ENCODE data around the gene RNF141. TPM values are rescaled to one million over a fixed set of nuclear protein-coding genes. Genes with fewer than 3 reads are reported as not detected.

Gene RNF141
- polyA plus RNA-seq, 1 of the 3 experiments (the other 2 are of a cell fraction), result 6.9 TPM

DNA sequence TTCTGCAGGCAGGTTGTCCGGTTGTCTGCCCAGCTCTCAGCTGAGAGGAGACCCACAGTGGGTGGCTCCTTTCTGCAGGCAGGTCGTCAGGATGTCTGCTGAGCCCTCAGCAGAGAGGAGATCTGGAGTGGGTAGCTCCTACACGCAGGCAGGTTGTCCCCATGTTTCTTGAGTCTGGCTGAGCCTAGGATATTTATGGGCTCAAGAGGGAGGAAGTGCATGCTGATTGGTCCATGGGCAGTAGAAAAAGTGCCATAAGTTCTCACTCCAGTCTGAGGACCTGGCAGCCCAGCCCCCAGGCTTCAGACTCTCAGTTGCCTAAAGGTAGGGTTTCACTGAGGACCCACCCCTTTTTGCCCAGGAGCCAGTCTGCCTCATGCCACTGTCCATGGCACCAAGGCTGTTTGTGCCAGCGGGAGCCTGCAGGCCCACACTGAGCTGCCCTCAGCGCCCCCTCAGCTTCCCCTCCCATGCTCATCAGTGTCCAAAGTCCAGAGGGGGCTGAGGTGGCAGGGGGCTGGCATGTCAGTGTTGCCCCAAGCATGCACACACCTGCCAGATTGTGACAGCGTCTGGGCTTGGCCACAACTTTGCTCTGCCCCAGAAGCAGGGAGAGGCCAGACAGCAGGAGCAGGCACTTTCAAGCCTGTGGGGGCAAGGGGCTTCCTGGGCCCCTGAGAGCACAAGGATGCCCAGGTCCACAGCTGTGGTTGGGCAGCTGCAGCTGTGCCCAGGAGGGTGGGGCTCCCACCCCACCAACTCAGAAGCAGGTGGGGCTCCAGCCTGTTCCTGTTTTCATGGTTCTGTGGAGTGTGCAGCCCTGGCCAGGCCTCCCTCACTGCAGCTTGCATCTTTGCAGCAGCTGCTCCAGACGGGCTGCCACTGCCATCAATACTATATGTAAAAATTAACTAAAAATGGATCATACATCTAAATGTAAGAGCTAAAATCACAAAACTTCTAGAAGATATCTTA is 3.8 kb upstream of the RNF141 start:
- H3K27me3 ChIP-seq (ENCODE audit: insufficient read depth), result no peaks in the 10 kb centered on the region
- TF ChIP-seq NFIC (IDR thresholded peaks at IDR 0.05; ENCODE audit: borderline replicate concordance) (no peak), GATA2 (CRISPR knock-in tag; IDR thresholded peaks at IDR 0.05) (no peak), GABPA (IDR thresholded peaks at IDR 0.05; ENCODE audit: low read depth) (no peak), FOXJ3 (CRISPR knock-in tag; IDR thresholded peaks at IDR 0.05) (no peak), FOXM1 (IDR thresholded peaks at IDR 0.05; ENCODE audit: low read depth) (no peak), EP300 (IDR thresholded peaks at IDR 0.05; ENCODE audit: borderline replicate concordance in 1 of 2, low read depth in 1 of 2, low read length in 1 of 2) (no peak), FOSL2 (IDR thresholded peaks at IDR 0.05; ENCODE audit: borderline replicate concordance, low read depth) (no peak), EZH2phosphoT487 (IDR thresholded peaks at IDR 0.05; ENCODE audit: borderline replicate concordance, low read depth) (no peak), MEF2A (IDR thresholded peaks at IDR 0.05; ENCODE audit: borderline replicate concordance, low read depth) (no peak), ELF1 (IDR thresholded peaks at IDR 0.05) (no peak), SMC3 (IDR thresholded peaks at IDR 0.05; ENCODE audit: low read depth, low read length) (no peak), POLR2AphosphoS5 (IDR thresholded peaks at IDR 0.05; ENCODE audit: low read depth, low read length) (no peak), TAF1 (IDR thresholded peaks at IDR 0.05; ENCODE audit: borderline replicate concordance, low read depth, low read length) (no peak), MXI1 (IDR thresholded peaks at IDR 0.05; ENCODE audit: low read depth, low read length) (no peak)
- TF ChIP-seq, protein P1, sequence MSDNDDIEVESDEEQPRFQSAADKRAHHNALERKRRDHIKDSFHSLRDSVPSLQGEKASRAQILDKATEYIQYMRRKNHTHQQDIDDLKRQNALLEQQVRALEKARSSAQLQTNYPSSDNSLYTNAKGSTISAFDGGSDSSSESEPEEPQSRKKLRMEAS (IDR thresholded peaks at IDR 0.05; ENCODE audit: low read depth), result no peak
- TF ChIP-seq, protein P2, sequence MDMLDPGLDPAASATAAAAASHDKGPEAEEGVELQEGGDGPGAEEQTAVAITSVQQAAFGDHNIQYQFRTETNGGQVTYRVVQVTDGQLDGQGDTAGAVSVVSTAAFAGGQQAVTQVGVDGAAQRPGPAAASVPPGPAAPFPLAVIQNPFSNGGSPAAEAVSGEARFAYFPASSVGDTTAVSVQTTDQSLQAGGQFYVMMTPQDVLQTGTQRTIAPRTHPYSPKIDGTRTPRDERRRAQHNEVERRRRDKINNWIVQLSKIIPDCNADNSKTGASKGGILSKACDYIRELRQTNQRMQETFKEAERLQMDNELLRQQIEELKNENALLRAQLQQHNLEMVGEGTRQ (IDR thresholded peaks at IDR 0.05; ENCODE audit: borderline replicate concordance, low read depth, low read length), result no peak
- TF ChIP-seq, protein P3, sequence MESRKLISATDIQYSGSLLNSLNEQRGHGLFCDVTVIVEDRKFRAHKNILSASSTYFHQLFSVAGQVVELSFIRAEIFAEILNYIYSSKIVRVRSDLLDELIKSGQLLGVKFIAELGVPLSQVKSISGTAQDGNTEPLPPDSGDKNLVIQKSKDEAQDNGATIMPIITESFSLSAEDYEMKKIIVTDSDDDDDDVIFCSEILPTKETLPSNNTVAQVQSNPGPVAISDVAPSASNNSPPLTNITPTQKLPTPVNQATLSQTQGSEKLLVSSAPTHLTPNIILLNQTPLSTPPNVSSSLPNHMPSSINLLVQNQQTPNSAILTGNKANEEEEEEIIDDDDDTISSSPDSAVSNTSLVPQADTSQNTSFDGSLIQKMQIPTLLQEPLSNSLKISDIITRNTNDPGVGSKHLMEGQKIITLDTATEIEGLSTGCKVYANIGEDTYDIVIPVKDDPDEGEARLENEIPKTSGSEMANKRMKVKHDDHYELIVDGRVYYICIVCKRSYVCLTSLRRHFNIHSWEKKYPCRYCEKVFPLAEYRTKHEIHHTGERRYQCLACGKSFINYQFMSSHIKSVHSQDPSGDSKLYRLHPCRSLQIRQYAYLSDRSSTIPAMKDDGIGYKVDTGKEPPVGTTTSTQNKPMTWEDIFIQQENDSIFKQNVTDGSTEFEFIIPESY (IDR thresholded peaks at IDR 0.05; ENCODE audit: borderline replicate concordance, low read depth), result no peak
- TF ChIP-seq, protein P4, sequence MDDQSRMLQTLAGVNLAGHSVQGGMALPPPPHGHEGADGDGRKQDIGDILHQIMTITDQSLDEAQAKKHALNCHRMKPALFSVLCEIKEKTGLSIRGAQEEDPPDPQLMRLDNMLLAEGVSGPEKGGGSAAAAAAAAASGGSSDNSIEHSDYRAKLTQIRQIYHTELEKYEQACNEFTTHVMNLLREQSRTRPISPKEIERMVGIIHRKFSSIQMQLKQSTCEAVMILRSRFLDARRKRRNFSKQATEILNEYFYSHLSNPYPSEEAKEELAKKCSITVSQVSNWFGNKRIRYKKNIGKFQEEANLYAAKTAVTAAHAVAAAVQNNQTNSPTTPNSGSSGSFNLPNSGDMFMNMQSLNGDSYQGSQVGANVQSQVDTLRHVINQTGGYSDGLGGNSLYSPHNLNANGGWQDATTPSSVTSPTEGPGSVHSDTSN (IDR thresholded peaks at IDR 0.05), result no peak
- H3K4me3 ChIP-seq (ENCODE audit: low read depth in 2 of 2, low read length in 1 of 2), result no peak overlapping the region
- peaks cover 8% of the 10 kb centered on the region for H3F3A ChIP-seq (replicated peaks; ENCODE audit: insufficient read depth)
- no peaks in the 10 kb centered on the region for H3K9me2 ChIP-seq
- H3K4me2 ChIP-seq, result no peak overlapping the region
- ChIA-PET CTCF (no interaction called here), POLR2A (no interaction called here)
- 59% methylated on average over 6 of the region's 7 CpGs for WGBS (ENCODE audit: low lambda C conversion rate)
- H2AFZ ChIP-seq (ENCODE audit: low read depth), result no peak overlapping the region
- H3K27ac ChIP-seq (ENCODE audit: low read depth in 2 of 2, low read length in 1 of 2), result no peak overlapping the region
- no peaks in the 10 kb centered on the region for H3K9me3 ChIP-seq
- H3K4me1 ChIP-seq (ENCODE audit: control insufficient read depth in 1 of 2, insufficient read depth in 2 of 2, low read depth in 1 of 2, low read length in 1 of 2), result peaks cover 0 to 6% of the 10 kb centered on the region in 2 experiments; a peak in 3 of 4 replicates
- H3K36me3 ChIP-seq (replicated peaks in 1 of 2; ENCODE audit: control insufficient read depth in 1 of 2, insufficient read depth in 2 of 2, low read length in 1 of 2), result no peaks in the 10 kb centered on the region
- no peak for DNase-seq
- H3K79me2 ChIP-seq (ENCODE audit: insufficient read depth), result peaks cover 7% of the 10 kb centered on the region
- no peaks in the 10 kb centered on the region for H4K20me1 ChIP-seq (ENCODE audit: insufficient read depth)
- no peak overlapping the region for H3K9ac ChIP-seq

Data from SK-N-SH (cell line).